GM12864 (cell line): ENCODE results near the gene PPARGC1A.

Source experiments
- DNase-seq: peaks from one replicate; pipeline ENCODE4 v3.0.0-alpha.2; 2011; ENCODE audit warnings: low read depth
- H3K4me3 ChIP-seq: 2 replicates; pipeline ENCODE4 v1.5.1; 2011; ENCODE audit warnings: mild to moderate bottlenecking, low read depth, low read length, control low read depth
- TF ChIP-seq, protein P1 (sequence below): IDR thresholded peaks from 2 replicates; pipeline ENCODE4 v1.5.1; 2011; ENCODE audit warnings: low read depth, mild to moderate bottlenecking, moderate library complexity, low read length, control low read depth, inconsistent platforms; ENCODE audit errors: missing control alignments

PPARGC1A gene, protein sequence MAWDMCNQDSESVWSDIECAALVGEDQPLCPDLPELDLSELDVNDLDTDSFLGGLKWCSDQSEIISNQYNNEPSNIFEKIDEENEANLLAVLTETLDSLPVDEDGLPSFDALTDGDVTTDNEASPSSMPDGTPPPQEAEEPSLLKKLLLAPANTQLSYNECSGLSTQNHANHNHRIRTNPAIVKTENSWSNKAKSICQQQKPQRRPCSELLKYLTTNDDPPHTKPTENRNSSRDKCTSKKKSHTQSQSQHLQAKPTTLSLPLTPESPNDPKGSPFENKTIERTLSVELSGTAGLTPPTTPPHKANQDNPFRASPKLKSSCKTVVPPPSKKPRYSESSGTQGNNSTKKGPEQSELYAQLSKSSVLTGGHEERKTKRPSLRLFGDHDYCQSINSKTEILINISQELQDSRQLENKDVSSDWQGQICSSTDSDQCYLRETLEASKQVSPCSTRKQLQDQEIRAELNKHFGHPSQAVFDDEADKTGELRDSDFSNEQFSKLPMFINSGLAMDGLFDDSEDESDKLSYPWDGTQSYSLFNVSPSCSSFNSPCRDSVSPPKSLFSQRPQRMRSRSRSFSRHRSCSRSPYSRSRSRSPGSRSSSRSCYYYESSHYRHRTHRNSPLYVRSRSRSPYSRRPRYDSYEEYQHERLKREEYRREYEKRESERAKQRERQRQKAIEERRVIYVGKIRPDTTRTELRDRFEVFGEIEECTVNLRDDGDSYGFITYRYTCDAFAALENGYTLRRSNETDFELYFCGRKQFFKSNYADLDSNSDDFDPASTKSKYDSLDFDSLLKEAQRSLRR

DNA sequence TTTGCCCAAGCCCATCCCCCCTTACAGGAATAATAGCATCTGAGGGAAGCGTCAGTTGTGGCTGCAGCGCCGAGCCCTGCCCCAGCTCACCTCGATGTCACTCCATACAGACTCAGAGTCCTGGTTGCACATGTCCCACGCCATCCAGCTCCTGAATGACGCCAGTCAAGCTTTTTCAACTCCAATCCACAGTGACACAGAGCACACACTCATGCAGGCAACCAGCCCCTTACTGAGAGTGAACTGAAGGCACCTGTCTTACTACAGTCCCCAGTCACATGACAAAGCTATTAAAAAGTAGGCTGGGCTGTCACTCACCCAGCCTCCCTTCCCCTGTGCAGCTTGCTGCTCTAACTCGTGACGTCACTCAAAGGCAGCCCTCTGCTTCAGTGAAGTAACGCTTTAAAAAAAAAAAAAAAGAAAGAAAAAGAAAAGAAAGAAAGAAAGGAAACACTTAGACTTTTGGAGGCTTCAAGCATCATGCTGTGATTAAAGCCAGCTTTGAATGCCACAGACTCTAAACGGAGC lies at the start of gene PPARGC1A:
PPARGC1A (minus strand) TSS at position 234 of the 528 bp plus-strand sequence; CDS start at position 144, 90 bp downstream.
- no peak within 1 kb of the TSS for H3K4me3 ChIP-seq
- DNase-seq, result no peak
- TF ChIP-seq, protein P1, sequence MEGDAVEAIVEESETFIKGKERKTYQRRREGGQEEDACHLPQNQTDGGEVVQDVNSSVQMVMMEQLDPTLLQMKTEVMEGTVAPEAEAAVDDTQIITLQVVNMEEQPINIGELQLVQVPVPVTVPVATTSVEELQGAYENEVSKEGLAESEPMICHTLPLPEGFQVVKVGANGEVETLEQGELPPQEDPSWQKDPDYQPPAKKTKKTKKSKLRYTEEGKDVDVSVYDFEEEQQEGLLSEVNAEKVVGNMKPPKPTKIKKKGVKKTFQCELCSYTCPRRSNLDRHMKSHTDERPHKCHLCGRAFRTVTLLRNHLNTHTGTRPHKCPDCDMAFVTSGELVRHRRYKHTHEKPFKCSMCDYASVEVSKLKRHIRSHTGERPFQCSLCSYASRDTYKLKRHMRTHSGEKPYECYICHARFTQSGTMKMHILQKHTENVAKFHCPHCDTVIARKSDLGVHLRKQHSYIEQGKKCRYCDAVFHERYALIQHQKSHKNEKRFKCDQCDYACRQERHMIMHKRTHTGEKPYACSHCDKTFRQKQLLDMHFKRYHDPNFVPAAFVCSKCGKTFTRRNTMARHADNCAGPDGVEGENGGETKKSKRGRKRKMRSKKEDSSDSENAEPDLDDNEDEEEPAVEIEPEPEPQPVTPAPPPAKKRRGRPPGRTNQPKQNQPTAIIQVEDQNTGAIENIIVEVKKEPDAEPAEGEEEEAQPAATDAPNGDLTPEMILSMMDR, result no peak

DNA sequence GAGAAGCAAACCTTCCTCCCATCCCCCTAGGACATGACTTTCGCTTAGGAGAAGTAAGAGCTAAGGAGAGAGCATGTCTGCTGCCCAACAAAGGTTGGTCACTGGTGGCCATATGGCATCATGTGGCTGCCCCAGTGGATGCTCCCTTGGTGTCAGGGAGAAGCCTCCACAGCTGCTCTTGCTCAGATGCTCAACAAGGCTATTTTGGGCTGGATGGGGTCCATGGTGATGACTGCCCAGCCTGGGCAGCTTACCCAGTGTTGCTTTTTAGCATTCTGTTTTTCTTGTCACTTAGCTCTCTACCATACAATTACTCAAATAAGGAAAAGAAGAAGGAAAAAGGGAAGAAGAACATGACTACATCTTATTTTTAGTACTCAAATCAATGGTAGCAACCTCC lies 48.9 kb upstream of the PPARGC1A start:
- no peak for DNase-seq
- TF ChIP-seq, protein P1, result no peak
- H3K4me3 ChIP-seq, result no peak overlapping the region

DNA sequence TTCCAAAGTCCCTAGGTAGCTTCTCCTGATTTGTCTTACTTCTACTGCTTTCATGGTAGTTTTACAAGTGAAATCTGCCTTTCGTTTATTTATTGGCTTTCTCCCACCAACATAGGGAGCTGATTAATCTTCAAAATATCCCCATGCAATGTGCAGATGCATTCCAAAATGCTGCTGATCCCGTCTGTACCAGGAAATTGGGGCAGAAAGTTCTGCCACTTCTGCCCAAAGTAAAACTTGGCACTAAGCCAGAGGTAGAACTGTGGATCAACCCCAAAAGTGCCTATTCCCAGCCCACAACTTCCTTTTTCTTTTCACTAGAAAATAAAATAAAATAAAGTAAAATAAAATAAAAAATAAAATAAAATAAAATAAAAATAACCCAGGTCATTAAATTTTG lies 47.3 kb upstream of the PPARGC1A start:
- TF ChIP-seq, protein P1, result no peak
- no peak for DNase-seq
- H3K4me3 ChIP-seq, result no peak overlapping the region

DNA sequence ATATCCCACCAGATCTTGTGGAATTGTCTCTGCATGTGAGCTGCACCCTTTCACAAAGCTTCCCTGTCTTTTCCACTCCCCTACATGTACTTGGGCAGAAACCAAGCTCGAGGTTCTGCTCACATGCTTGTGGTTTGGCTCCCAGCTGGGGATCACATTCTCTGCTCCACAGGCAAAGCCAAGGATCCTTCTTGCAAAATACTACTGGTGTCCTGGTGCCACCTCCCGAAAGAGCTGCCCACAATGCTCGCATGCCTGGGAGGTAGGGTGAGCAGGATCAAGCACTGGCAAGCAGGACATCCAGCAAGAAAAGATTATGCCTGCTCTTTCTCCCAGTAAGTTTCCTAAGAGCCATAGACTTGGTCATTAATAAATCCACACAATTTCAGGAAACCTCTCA lies 45.1 kb upstream of the PPARGC1A start:
- no peak for DNase-seq
- H3K4me3 ChIP-seq, result no peak overlapping the region
- TF ChIP-seq, protein P1, result no peak

DNA sequence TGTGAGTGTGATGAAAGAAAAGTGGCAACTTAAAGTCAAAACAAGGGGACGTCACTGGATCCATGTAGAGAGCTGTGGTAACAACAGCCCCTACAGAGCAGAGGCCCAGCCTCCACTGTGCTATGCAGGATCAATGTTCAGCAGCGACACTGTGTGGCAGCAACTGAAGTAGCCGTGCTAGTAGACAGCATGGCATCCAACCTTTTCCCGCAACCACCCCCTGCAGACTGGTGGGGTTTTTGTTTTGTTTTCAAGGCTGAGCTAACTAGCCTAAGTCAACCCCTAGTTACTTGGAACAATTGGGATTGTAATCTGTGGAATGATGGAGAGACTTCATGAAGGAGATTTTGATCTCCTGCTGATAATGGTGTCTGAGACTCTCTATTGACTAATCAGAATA lies 44.4 kb upstream of the PPARGC1A start:
- DNase-seq, result no peak
- TF ChIP-seq, protein P1, result no peak
- H3K4me3 ChIP-seq, result no peak overlapping the region

DNA sequence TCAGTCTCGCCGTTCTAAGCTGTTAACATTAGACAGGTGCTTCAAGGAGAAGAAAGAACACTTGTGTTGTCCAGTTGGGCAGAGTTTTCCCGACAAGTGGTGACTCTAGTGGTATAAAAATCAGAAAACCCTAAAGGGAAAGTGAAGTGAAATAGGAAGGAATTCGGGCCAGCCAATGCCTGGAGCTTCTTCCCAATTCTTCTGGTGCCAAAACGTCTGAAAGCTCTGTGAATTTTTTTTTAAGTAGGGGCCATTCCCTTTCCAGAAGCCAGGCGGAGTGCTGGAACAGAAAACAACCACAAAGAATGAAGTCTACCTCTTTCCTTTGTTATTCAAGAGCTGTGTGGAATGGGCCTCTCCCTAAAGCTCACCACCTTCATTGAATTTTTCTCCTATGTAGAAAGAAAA lies 43.1 kb upstream of the PPARGC1A start:
- TF ChIP-seq, protein P1, result no peak
- DNase-seq, result no peak
- no peak overlapping the region for H3K4me3 ChIP-seq
